IMR-90 (cell line): ENCODE data around the gene STYK1. TPM values are rescaled to one million over a fixed set of nuclear protein-coding genes. Genes with fewer than 3 reads are reported as not detected.
A peak's percentile ranks its signal among the peaks of the same experiment; 100 is the strongest.

ENCODE experiments used
- ATAC-seq: fragments of 200-7000 bp; cut with Tn5 transposase; 2 replicates; pipeline ENCODE4 v1.9.1; 2020; ENCODE audit warnings: low read depth, mild to moderate bottlenecking, moderate library complexity
- BruUV-seq: library from RNA; stranded (reverse); fragments of 400-500 nt; replicated peaks from 2 replicates; lab custom pipeline; 2021; lab: Mats Ljungman, UMichigan
- CTCF ChIA-PET: fragments of 300-600 bp; formaldehyde crosslinking; extraction: SDS; loops from one replicate; lab custom pipeline; 2021; ENCODE audit warnings: antibody characterized with exemption; lab: Yijun Ruan, JAX
- POLR2A ChIA-PET: fragments of 300-600 bp; sonication (Branson Sonifier 250); formaldehyde crosslinking; loops from one replicate; lab custom pipeline; 2022; ENCODE audit warnings: antibody characterized with exemption; ENCODE audit not compliant: unreplicated experiment; lab: Charles Lee
- DNase-seq: peaks from one replicate; pipeline ENCODE4 v3.0.0; 2013
- H2AFZ ChIP-seq: replicated peaks from 2 replicates; pipeline ENCODE3; 2013; ENCODE audit warnings: low read length, mild to moderate bottlenecking; ENCODE audit not compliant: poor library complexity
- H2AK5ac ChIP-seq: 2 replicates; pipeline ENCODE4 v1.6.1; 2013; ENCODE audit warnings: low read depth, low read length, inconsistent platforms
- H2AK9ac ChIP-seq: replicated peaks from 2 replicates; pipeline ENCODE3; 2013; ENCODE audit warnings: mild to moderate bottlenecking, low read depth, low read length, moderate library complexity; ENCODE audit not compliant: poor library complexity
- H2BK120ac ChIP-seq: 2 replicates; pipeline ENCODE4 v1.6.1; 2013; ENCODE audit warnings: low read depth, low read length, inconsistent platforms
- H2BK15ac ChIP-seq: 3 replicates; pipeline ENCODE4 v1.6.1; 2013; ENCODE audit warnings: low read depth, low read length, inconsistent platforms
- H2BK20ac ChIP-seq: 2 replicates; pipeline ENCODE4 v1.6.1; 2013; ENCODE audit warnings: low read depth, mild to moderate bottlenecking, inconsistent platforms, low read length, moderate library complexity
- H2BK5ac ChIP-seq: 2 replicates; pipeline ENCODE4 v1.6.1; 2013; ENCODE audit warnings: mild to moderate bottlenecking, low read depth, low read length, inconsistent platforms; ENCODE audit not compliant: poor library complexity, severe bottlenecking
- H3K14ac ChIP-seq: replicated peaks from 2 replicates; pipeline ENCODE4 v1.6.1; 2013; ENCODE audit warnings: low read depth, low read length, inconsistent platforms
- H3K18ac ChIP-seq: 2 replicates; pipeline ENCODE4 v1.6.1; 2013; ENCODE audit warnings: low read depth, low read length, control low read depth
- H3K23ac ChIP-seq: 2 replicates; pipeline ENCODE4 v1.6.1; 2013; ENCODE audit warnings: low read depth, low read length, inconsistent platforms
- H3K27ac ChIP-seq: 2 replicates; pipeline ENCODE4 v1.5.1; 2013; ENCODE audit warnings: mild to moderate bottlenecking, control low read depth, low read length; ENCODE audit not compliant: insufficient read depth
- H3K27me3 ChIP-seq: 2 replicates; pipeline ENCODE4 v1.6.1; 2013; ENCODE audit warnings: low read length; ENCODE audit not compliant: control insufficient read depth, insufficient read depth
- H3K36me3 ChIP-seq: 2 replicates; pipeline ENCODE4 v1.6.1; 2013; ENCODE audit warnings: low read length, mixed read lengths; ENCODE audit not compliant: control insufficient read depth, insufficient read depth
- H3K4ac ChIP-seq: 2 replicates; pipeline ENCODE4 v1.6.1; 2013; ENCODE audit warnings: low read depth, low read length, inconsistent platforms
- H3K4me1 ChIP-seq: 2 replicates; pipeline ENCODE4 v1.6.1; 2013; ENCODE audit warnings: low read length, mixed read lengths; ENCODE audit not compliant: control insufficient read depth, insufficient read depth
- H3K4me2 ChIP-seq: 2 replicates; pipeline ENCODE4 v1.6.1; 2013; ENCODE audit warnings: low read depth, mild to moderate bottlenecking, control low read depth, low read length, moderate library complexity
- H3K4me3 ChIP-seq: 2 replicates; pipeline ENCODE4 v1.5.1; 2013; ENCODE audit warnings: low read depth, mild to moderate bottlenecking, control low read depth, low read length, moderate library complexity; ENCODE audit not compliant: insufficient read depth
- H3K56ac ChIP-seq: 2 replicates; pipeline ENCODE4 v1.6.1; 2013; ENCODE audit warnings: low read length, inconsistent platforms; ENCODE audit not compliant: insufficient read depth; ENCODE audit errors: extremely low read depth
- H3K79me1 ChIP-seq, 2 experiments: 2 replicates each; pipeline ENCODE4 v1.6.1; 2013; ENCODE audit warnings: low read length in 2 of 2, inconsistent platforms in 1 of 2, low read depth in 1 of 2
- H3K9ac ChIP-seq: 2 replicates; pipeline ENCODE4 v1.6.1; 2013; ENCODE audit warnings: low read depth, low read length, control low read depth
- H3K9me1 ChIP-seq: 2 replicates; pipeline ENCODE4 v1.6.1; 2013; ENCODE audit warnings: low read length, inconsistent platforms; ENCODE audit not compliant: insufficient read depth
- H3K9me3 ChIP-seq: 2 replicates; pipeline ENCODE4 v1.6.1; 2013; ENCODE audit warnings: low read length; ENCODE audit not compliant: control insufficient read depth, insufficient read depth
- H4K20me1 ChIP-seq: 2 replicates; pipeline ENCODE4 v1.6.1; 2013; ENCODE audit warnings: low read length, inconsistent platforms; ENCODE audit not compliant: insufficient read depth
- H4K5ac ChIP-seq: 2 replicates; pipeline ENCODE4 v1.6.1; 2013; ENCODE audit warnings: mild to moderate bottlenecking, low read depth, low read length, control low read depth
- H4K8ac ChIP-seq, 2 experiments: 2 replicates each; pipeline ENCODE4 v1.6.1; 2013; ENCODE audit warnings: low read depth in 2 of 2, low read length in 2 of 2, control low read depth in 1 of 2, inconsistent platforms in 1 of 2
- H4K91ac ChIP-seq: 2 replicates; pipeline ENCODE4 v1.6.1; 2013; ENCODE audit warnings: low read depth, low read length, inconsistent platforms; ENCODE audit not compliant: insufficient read depth
- BHLHE40 ChIP-seq: fragments of 150-350 bp; IDR thresholded peaks from 2 replicates; pipeline ENCODE4 v1.6.1; 2016; ENCODE audit warnings: mild to moderate bottlenecking, low read depth, low read length
- CEBPB ChIP-seq: IDR thresholded peaks from 2 replicates; pipeline ENCODE4 v1.6.1; 2012; ENCODE audit warnings: low read depth, low read length, improper control_type of control experiment
- CHD1 ChIP-seq: IDR thresholded peaks from 2 replicates; pipeline ENCODE4 v1.6.1; 2012; ENCODE audit warnings: low read depth, low read length, improper control_type of control experiment
- FOS ChIP-seq: fragments of 150-350 bp; IDR thresholded peaks from 2 replicates; pipeline ENCODE4 v1.6.1; 2016; ENCODE audit warnings: low read depth, low read length
- MAFK ChIP-seq: IDR thresholded peaks from 2 replicates; pipeline ENCODE4 v1.6.1; 2012; ENCODE audit warnings: low read depth, low read length, improper control_type of control experiment
- MAZ ChIP-seq: IDR thresholded peaks from 2 replicates; pipeline ENCODE4 v1.6.1; 2012; ENCODE audit warnings: low read depth, mild to moderate bottlenecking, low read length, improper control_type of control experiment, moderate library complexity, borderline replicate concordance
- MXI1 ChIP-seq: IDR thresholded peaks from 2 replicates; pipeline ENCODE4 v1.6.1; 2012; ENCODE audit warnings: low read depth, mild to moderate bottlenecking, low read length, moderate library complexity, borderline replicate concordance
- NFE2L2 ChIP-seq: fragments of 150-350 bp; IDR thresholded peaks from 2 replicates; pipeline ENCODE4 v1.6.1; 2016; ENCODE audit warnings: low read depth, mild to moderate bottlenecking, low read length
- POLR2A ChIP-seq: IDR thresholded peaks from 2 replicates; pipeline ENCODE4 v1.6.1; 2012; ENCODE audit warnings: mild to moderate bottlenecking, low read depth, low read length
- RCOR1 ChIP-seq: IDR thresholded peaks from 2 replicates; pipeline ENCODE4 v1.6.1; 2012; ENCODE audit warnings: mild to moderate bottlenecking, low read length, improper control_type of control experiment; ENCODE audit not compliant: insufficient replicate concordance
- RFX5 ChIP-seq: IDR thresholded peaks from 2 replicates; pipeline ENCODE4 v1.8.0; 2012; ENCODE audit warnings: low read depth, mild to moderate bottlenecking, low read length, moderate library complexity
- SMC3 ChIP-seq: fragments of 150-350 bp; IDR thresholded peaks from 2 replicates; pipeline ENCODE4 v1.6.1; 2016; ENCODE audit warnings: low read depth, mild to moderate bottlenecking, antibody characterized with exemption, low read length, moderate library complexity
- WGBS, 2 experiments: methylation state at CpG; one replicate each; pipeline versions ENCODE4 v1.1.5 to v1.1.7; 2013; ENCODE audit warnings: missing lambda C conversion rate in 2 of 2; ENCODE audit not compliant: insufficient read length in 1 of 2; ENCODE audit errors: extremely low coverage in 2 of 2; 5-methylcytosine and 5-hydroxymethylcytosine counted together
- dilution Hi-C: fragments of 300-500 bp; cut with HindIII; formaldehyde crosslinking; loops from one replicate; pipeline ENCODE4 v1.14.3; 2018; ENCODE audit warnings: low sequenced_read_pairs; ENCODE audit not compliant: unreplicated experiment
- in situ Hi-C: fragments of 300-500 bp; cut with MboI; formaldehyde crosslinking; loops from 3 replicates; pipeline ENCODE4 v1.14.3; 2019; ENCODE audit warnings: low sequenced_read_pairs, inconsistent platforms, mixed read lengths
- intact Hi-C: fragments of 100-400 bp; cut with micrococcal nuclease; formaldehyde crosslinking; loops from 2 replicates; pipeline ENCODE4 v1.10.0; 2022
- polyA plus RNA-seq, 3 experiments: library from polyadenylated mRNA; depleted of rRNA; stranded (reverse); fragments of >200 nt; gene quantifications; 2 replicates each; pipeline ENCODE4 v1.2.3, GENCODE V29; 2012; ENCODE audit warnings: low replicate concordance in 1 of 3
- total RNA-seq: library from RNA; depleted of rRNA; stranded (reverse); fragments of >200 nt; gene quantifications from 2 replicates; pipeline ENCODE4 v1.2.3, GENCODE V29; 2012
- TF ChIP-seq, protein P1 (sequence below): fragments of 150-350 bp; IDR thresholded peaks from 2 replicates; pipeline ENCODE4 v1.6.1; 2017; ENCODE audit warnings: mild to moderate bottlenecking, antibody characterized with exemption, low read length, low read depth
- TF ChIP-seq, protein P2 (sequence below): conservative IDR thresholded peaks from 2 replicates; pipeline ENCODE4 v1.5.1; 2012; ENCODE audit warnings: mild to moderate bottlenecking, low read depth, low read length, improper control_type of control experiment

Gene STYK1
- total and polyA plus RNA-seq, 2 of the 4 experiments (the other 2 are of a cell fraction): 0.36 to 0.72 TPM

DNA sequence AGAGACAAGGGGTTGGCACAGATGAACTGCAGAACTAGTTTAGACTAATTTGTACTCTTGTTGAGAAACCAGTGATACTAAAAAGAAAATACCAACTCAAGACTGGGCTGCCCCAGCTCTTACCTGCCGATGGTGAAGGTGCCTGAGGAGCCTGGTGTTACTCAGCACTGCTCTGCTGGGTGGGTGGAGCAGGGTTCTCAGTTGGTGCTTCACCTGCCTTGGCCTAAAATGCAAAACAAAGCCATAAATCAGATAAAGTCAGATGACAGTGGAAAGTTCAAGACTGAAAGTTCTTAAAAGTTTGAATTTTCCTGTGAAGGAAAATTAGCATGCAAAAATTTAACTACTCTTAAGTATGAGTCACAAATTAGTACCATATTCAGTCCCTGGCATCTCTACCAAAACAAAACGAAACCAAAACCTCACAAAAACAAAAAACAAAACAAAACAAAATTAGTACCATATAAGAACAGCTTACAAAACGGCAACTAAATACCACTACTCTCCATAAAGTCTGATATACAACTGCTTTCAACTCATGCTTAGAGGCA is 27.4 kb upstream of the STYK1 start:
- H3K18ac ChIP-seq: no peak overlapping the region
- no peak overlapping the region for H2BK5ac ChIP-seq
- H3K4me1 ChIP-seq: no peaks in the 10 kb centered on the region
- POLR2A ChIA-PET: no interaction called here
- no peak overlapping the region for H3K56ac ChIP-seq
- no peak overlapping the region for H2BK20ac ChIP-seq
- H3K27ac ChIP-seq: no peak overlapping the region
- H3K36me3 ChIP-seq: peaks cover 47% of the 10 kb centered on the region
- H3K9me3 ChIP-seq: no peaks in the 10 kb centered on the region
- no peaks in the 10 kb centered on the region; the same call in 1 of the 2 replicates for H3K9me1 ChIP-seq
- peaks cover 4% of the 10 kb centered on the region; the same call in 1 of the 2 replicates for H4K20me1 ChIP-seq
- H4K91ac ChIP-seq: no peak overlapping the region
- no peak overlapping the region for H3K4me3 ChIP-seq
- H3K23ac ChIP-seq: no peak overlapping the region
- DNase-seq (no peak), ATAC-seq (no peak)
- H2BK120ac ChIP-seq: no peak overlapping the region
- H4K8ac ChIP-seq: 0 out of 4 replicates have a peak overlapping the region, but pooled peaks of 1 of the 2 experiments have one; percentile 35
- H3K4ac ChIP-seq: no peak overlapping the region
- in situ Hi-C loops (no loop called here), intact Hi-C loops (no loop called here), dilution Hi-C loops (no loop called here)
- no peak overlapping the region for H3K4me2 ChIP-seq
- 80 to 100% methylated on average over 1 of the region's 3 CpGs for WGBS, 2 experiments
- H2AK5ac ChIP-seq: no peak overlapping the region
- peaks cover 9 to 15% of the 10 kb centered on the region in 2 experiments for H3K79me1 ChIP-seq
- H3K27me3 ChIP-seq: no peaks in the 10 kb centered on the region
- H2AK9ac ChIP-seq: no peak overlapping the region
- no peak overlapping the region for H4K5ac ChIP-seq
- H2BK15ac ChIP-seq: no peak overlapping the region
- CTCF ChIA-PET: no interaction called here
- no peak overlapping the region for H3K9ac ChIP-seq
- H2AFZ ChIP-seq: no peak overlapping the region
- no peak overlapping the region for H3K14ac ChIP-seq
- TF ChIP-seq CEBPB: no peak
- TF ChIP-seq, protein P1, sequence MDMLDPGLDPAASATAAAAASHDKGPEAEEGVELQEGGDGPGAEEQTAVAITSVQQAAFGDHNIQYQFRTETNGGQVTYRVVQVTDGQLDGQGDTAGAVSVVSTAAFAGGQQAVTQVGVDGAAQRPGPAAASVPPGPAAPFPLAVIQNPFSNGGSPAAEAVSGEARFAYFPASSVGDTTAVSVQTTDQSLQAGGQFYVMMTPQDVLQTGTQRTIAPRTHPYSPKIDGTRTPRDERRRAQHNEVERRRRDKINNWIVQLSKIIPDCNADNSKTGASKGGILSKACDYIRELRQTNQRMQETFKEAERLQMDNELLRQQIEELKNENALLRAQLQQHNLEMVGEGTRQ: no peak
- TF ChIP-seq SMC3: no peak
- TF ChIP-seq, protein P2, sequence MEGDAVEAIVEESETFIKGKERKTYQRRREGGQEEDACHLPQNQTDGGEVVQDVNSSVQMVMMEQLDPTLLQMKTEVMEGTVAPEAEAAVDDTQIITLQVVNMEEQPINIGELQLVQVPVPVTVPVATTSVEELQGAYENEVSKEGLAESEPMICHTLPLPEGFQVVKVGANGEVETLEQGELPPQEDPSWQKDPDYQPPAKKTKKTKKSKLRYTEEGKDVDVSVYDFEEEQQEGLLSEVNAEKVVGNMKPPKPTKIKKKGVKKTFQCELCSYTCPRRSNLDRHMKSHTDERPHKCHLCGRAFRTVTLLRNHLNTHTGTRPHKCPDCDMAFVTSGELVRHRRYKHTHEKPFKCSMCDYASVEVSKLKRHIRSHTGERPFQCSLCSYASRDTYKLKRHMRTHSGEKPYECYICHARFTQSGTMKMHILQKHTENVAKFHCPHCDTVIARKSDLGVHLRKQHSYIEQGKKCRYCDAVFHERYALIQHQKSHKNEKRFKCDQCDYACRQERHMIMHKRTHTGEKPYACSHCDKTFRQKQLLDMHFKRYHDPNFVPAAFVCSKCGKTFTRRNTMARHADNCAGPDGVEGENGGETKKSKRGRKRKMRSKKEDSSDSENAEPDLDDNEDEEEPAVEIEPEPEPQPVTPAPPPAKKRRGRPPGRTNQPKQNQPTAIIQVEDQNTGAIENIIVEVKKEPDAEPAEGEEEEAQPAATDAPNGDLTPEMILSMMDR: no peak
- no peak for TF ChIP-seq FOS
- TF ChIP-seq MAFK: no peak
- TF ChIP-seq RCOR1: no peak
- no peak for TF ChIP-seq MAZ
- no peak for TF ChIP-seq RFX5
- no peak for TF ChIP-seq POLR2A
- TF ChIP-seq BHLHE40: no peak
- TF ChIP-seq CHD1: no peak
- no peak for TF ChIP-seq NFE2L2
- no peak for TF ChIP-seq MXI1
- BruUV-seq: no TSS peak
